Neural progenitor cell (in vitro differentiated cells): Measurements from ENCODE around the gene PRKCE. TPM values are rescaled to one million over a fixed set of nuclear protein-coding genes. Genes with fewer than 3 reads are reported as not detected.
"Not testable (repeated sequence)": the region's sequence is repeated elsewhere in the genome, so short reads cannot be mapped to it uniquely, and the experiment has no call there.

Experiments used
- DNase-seq: peaks from one replicate; pipeline ENCODE4 v3.0.0-alpha.2; 2016; ENCODE audit warnings: low spot score
- H2AFZ ChIP-seq: fragments of 200-600 bp; sonication (generic); replicated peaks from 2 replicates; pipeline ENCODE4 v1.6.1; 2016; ENCODE audit warnings: antibody characterized with exemption
- H3F3A ChIP-seq: fragments of 200-600 bp; sonication (generic); 2 replicates; pipeline ENCODE4 v1.6.1; 2016; ENCODE audit warnings: antibody characterized with exemption, low read depth
- H3K27ac ChIP-seq: fragments of 200-600 bp; sonication (generic); 2 replicates; pipeline ENCODE4 v1.5.1; 2016; ENCODE audit warnings: mild to moderate bottlenecking
- H3K27me3 ChIP-seq: fragments of 200-600 bp; sonication (generic); 2 replicates; pipeline ENCODE4 v1.6.1; 2016; ENCODE audit warnings: mild to moderate bottlenecking, moderate library complexity
- H3K36me3 ChIP-seq: fragments of 200-600 bp; sonication (generic); 2 replicates; pipeline ENCODE4 v1.5.1; 2016
- H3K4me1 ChIP-seq: fragments of 200-600 bp; sonication (generic); 2 replicates; pipeline ENCODE4 v1.6.1; 2016; ENCODE audit warnings: mixed run types
- H3K4me2 ChIP-seq: fragments of 200-600 bp; sonication (generic); 2 replicates; pipeline ENCODE4 v1.6.1; 2016
- H3K4me3 ChIP-seq: fragments of 200-600 bp; sonication (generic); 2 replicates; pipeline ENCODE4 v1.5.1; 2016
- H3K79me2 ChIP-seq: fragments of 200-600 bp; sonication (generic); 2 replicates; pipeline ENCODE4 v1.6.1; 2016; ENCODE audit warnings: low read depth
- H3K9ac ChIP-seq: fragments of 200-600 bp; sonication (generic); 2 replicates; pipeline ENCODE4 v1.6.1; 2016
- H3K9me3 ChIP-seq: fragments of 200-600 bp; sonication (generic); 2 replicates; pipeline ENCODE4 v1.5.1; 2016; ENCODE audit warnings: low read depth
- H4K20me1 ChIP-seq: fragments of 200-600 bp; sonication (generic); 2 replicates; pipeline ENCODE4 v1.6.1; 2016; ENCODE audit warnings: low read depth
- H3K27ac Mint-ChIP-seq: 3 replicates; pipeline ENCODE4 v1.8.0; 2021; ENCODE audit warnings: mixed read lengths
- H3K27me3 Mint-ChIP-seq: 2 replicates; pipeline ENCODE4 v1.8.0; 2022; ENCODE audit warnings: low read depth, mild to moderate bottlenecking, inconsistent platforms, moderate library complexity, mixed read lengths; ENCODE audit not compliant: insufficient read depth
- H3K36me3 Mint-ChIP-seq: 3 replicates; pipeline ENCODE4 v1.8.0; 2021; ENCODE audit warnings: mixed read lengths
- H3K4me1 Mint-ChIP-seq: 3 replicates; pipeline ENCODE4 v1.8.0; 2021; ENCODE audit warnings: mixed read lengths
- H3K4me3 Mint-ChIP-seq: 3 replicates; pipeline ENCODE4 v1.8.0; 2021; ENCODE audit warnings: mild to moderate bottlenecking, moderate library complexity, mixed read lengths
- H3K9me3 Mint-ChIP-seq: 3 replicates; pipeline ENCODE4 v1.8.0; 2020; ENCODE audit warnings: mixed read lengths
- CTCF ChIP-seq: fragments of 200-600 bp; sonication (generic); IDR thresholded peaks from 2 replicates; pipeline ENCODE4 v1.5.1; 2017; ENCODE audit warnings: antibody characterized with exemption, mild to moderate bottlenecking
- EZH2 ChIP-seq: fragments of 200-600 bp; sonication (generic); IDR thresholded peaks from 2 replicates; pipeline ENCODE4 v1.6.1; 2017; ENCODE audit warnings: antibody characterized with exemption, mild to moderate bottlenecking, moderate library complexity
- EZH2phosphoT487 ChIP-seq: fragments of 200-600 bp; sonication (generic); IDR thresholded peaks from 2 replicates; pipeline ENCODE4 v1.6.1; 2017; ENCODE audit warnings: antibody characterized with exemption
- total RNA-seq: library from RNA; depleted of rRNA; stranded (reverse); fragments of >200 nt; gene quantifications from 2 replicates; pipeline ENCODE4 v1.2.3, GENCODE V29; 2015; ENCODE audit warnings: low replicate concordance

Gene PRKCE
- total RNA-seq, 1 donor from 2014 or later, result 4.1 TPM

GRCh38 chr2:45692566-45692965 lies 41.1 kb downstream of the PRKCE start:
- Histone ChIP-seq H3K4me2 (no peak overlapping the region), H3F3A (no peaks in the 10 kb centered on the region), H3K4me1 (peaks cover 2% of the 10 kb centered on the region), H3K9me3 (no peaks in the 10 kb centered on the region), H3K27me3 (no peaks in the 10 kb centered on the region), H3K9ac (no peak overlapping the region), H4K20me1 (no peaks in the 10 kb centered on the region), H2AFZ (no peak overlapping the region), H3K4me3 (no peak overlapping the region), H3K27ac (no peak overlapping the region), H3K36me3 (no peaks in the 10 kb centered on the region), H3K79me2 (no peaks in the 10 kb centered on the region)
- Mint-ChIP-seq H3K27me3 (peaks cover under 1% of the 10 kb centered on the region), H3K9me3 (no peaks in the 10 kb centered on the region), H3K4me1 (peaks cover 35% of the 10 kb centered on the region), H3K4me3 (no peak overlapping the region), H3K36me3 (no peaks in the 10 kb centered on the region), H3K27ac (no peak overlapping the region)
- TF ChIP-seq CTCF (no peak), EZH2 (no peak), EZH2phosphoT487 (no peak)
- no peak for DNase-seq

- not testable (repeated sequence) for H3K79me2 ChIP-seq, H3K27ac Mint-ChIP-seq, H3F3A ChIP-seq, H3K27ac ChIP-seq, H3K9me3 Mint-ChIP-seq, H3K4me2 ChIP-seq, H3K9me3 ChIP-seq, H2AFZ ChIP-seq, H3K4me3 Mint-ChIP-seq, H3K27me3 Mint-ChIP-seq, H3K36me3 ChIP-seq, H3K36me3 Mint-ChIP-seq, H3K4me3 ChIP-seq, H3K27me3 ChIP-seq, DNase-seq, H3K9ac ChIP-seq, H4K20me1 ChIP-seq
- H3K4me1 ChIP-seq, result peaks cover 16% of the 10 kb centered on the region
- peaks cover 44% of the 10 kb centered on the region for H3K4me1 Mint-ChIP-seq
These were observed 44.1 kb downstream of the PRKCE start for GRCh38 chr2:45695480-45696007.

- no peaks in the 10 kb centered on the region for H3K27me3 ChIP-seq
- Mint-ChIP-seq H3K27me3 (peaks cover 3% of the 10 kb centered on the region), H3K4me3 (no peak overlapping the region), H3K9me3 (no peaks in the 10 kb centered on the region), H3K4me1 (peaks cover 36% of the 10 kb centered on the region), H3K36me3 (no peaks in the 10 kb centered on the region), H3K27ac (no peak overlapping the region)
- no peaks in the 10 kb centered on the region for H4K20me1 ChIP-seq
- DNase-seq, result no peak
- no peaks in the 10 kb centered on the region for H3K9me3 ChIP-seq
- peaks cover 16% of the 10 kb centered on the region for H3K4me1 ChIP-seq
- no peak for TF ChIP-seq CTCF
- no peak for TF ChIP-seq EZH2phosphoT487
- no peak for TF ChIP-seq EZH2
- H3K9ac ChIP-seq, result no peak overlapping the region
- H3K79me2 ChIP-seq, result no peaks in the 10 kb centered on the region
- H3F3A ChIP-seq, result no peaks in the 10 kb centered on the region
- no peaks in the 10 kb centered on the region for H3K36me3 ChIP-seq
- H3K27ac ChIP-seq, result no peak overlapping the region
- H2AFZ ChIP-seq, result peak overlapping the region; percentile 47
- no peak overlapping the region for H3K4me2 ChIP-seq
- no peak overlapping the region for H3K4me3 ChIP-seq
These were observed 45.2 kb downstream of the PRKCE start for GRCh38 chr2:45696708-45697107.

DNA sequence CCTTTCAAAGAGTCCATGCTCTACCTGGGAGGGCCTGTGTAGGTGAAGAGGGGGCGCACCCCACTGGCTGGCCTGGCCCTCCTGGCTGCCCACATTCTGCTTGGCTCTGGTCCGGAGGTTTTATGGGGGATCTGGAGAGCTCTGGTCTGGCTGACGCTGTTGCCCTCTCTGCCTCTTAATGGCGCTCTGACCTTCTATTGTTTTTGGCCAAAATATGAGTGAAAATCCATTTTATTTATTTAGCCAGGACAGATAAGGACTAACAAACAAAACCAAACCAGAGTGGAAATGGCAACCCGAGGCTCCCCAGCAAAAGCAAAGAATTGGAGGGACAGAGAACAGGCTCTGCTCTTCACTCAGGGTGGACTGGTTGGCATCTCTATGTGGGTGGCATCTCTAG lies 45.7 kb downstream of the PRKCE start:
- Histone ChIP-seq H3K9me3 (no peaks in the 10 kb centered on the region), H3K79me2 (no peaks in the 10 kb centered on the region), H2AFZ (no peak overlapping the region), H3K9ac (no peak overlapping the region), H3K36me3 (no peaks in the 10 kb centered on the region), H3K4me1 (peaks cover 16% of the 10 kb centered on the region), H3K4me3 (no peak overlapping the region), H3F3A (no peaks in the 10 kb centered on the region), H3K4me2 (no peak overlapping the region), H4K20me1 (no peaks in the 10 kb centered on the region), H3K27ac (no peak overlapping the region), H3K27me3 (no peaks in the 10 kb centered on the region)
- no peak for DNase-seq
- no peak for TF ChIP-seq EZH2
- TF ChIP-seq EZH2phosphoT487, result no peak
- TF ChIP-seq CTCF, result no peak
- Mint-ChIP-seq H3K36me3 (no peaks in the 10 kb centered on the region), H3K27ac (no peak overlapping the region), H3K27me3 (peaks cover 3% of the 10 kb centered on the region), H3K4me1 (peaks cover 36% of the 10 kb centered on the region), H3K4me3 (no peak overlapping the region), H3K9me3 (no peaks in the 10 kb centered on the region)
